K562 (cell line): Measurements from ENCODE around the gene WDR27. TPM values are rescaled to one million over a fixed set of nuclear protein-coding genes. Genes with fewer than 3 reads are reported as not detected.
A peak's percentile ranks its signal among the peaks of the same experiment; 100 is the strongest.

ENCODE experiments used
- C11orf30 ChIP-seq: fragments of 450-650 bp; IDR thresholded peaks from 2 replicates; pipeline ENCODE4 v1.6.1; 2016; ENCODE audit warnings: low read depth, mild to moderate bottlenecking
- ELF2 ChIP-seq: fragments of 250-450 bp; sonication (Bioruptor Pico); IDR thresholded peaks from 2 replicates; pipeline ENCODE4 v1.5.0; 2021; ENCODE audit warnings: mild to moderate bottlenecking
- FOS ChIP-seq: IDR thresholded peaks from 3 replicates; pipeline ENCODE4 v1.6.1; 2011; ENCODE audit not compliant: insufficient read length; ENCODE audit errors: extremely low read depth
- GATAD2B ChIP-seq: fragments of 450-650 bp; IDR thresholded peaks from 2 replicates; pipeline ENCODE4 v1.6.1; 2017; ENCODE audit warnings: mild to moderate bottlenecking, borderline replicate concordance
- HDAC3 ChIP-seq: fragments of 450-650 bp; IDR thresholded peaks from 2 replicates; pipeline ENCODE4 v1.6.1; 2018; ENCODE audit warnings: borderline replicate concordance, mild to moderate bottlenecking, moderate library complexity; ENCODE audit not compliant: partially characterized antibody
- NCOA4 ChIP-seq: fragments of 450-650 bp; IDR thresholded peaks from 2 replicates; pipeline ENCODE4 v1.6.1; 2018; ENCODE audit warnings: mild to moderate bottlenecking; ENCODE audit not compliant: partially characterized antibody
- NONO ChIP-seq, 2 experiments: fragments of 200-400 bp in 1 of 2; fragments of 450-650 bp in 1 of 2; formaldehyde crosslinking in 1 of 2; IDR thresholded peaks; 2 replicates each; pipeline ENCODE4 v1.6.1; 2017; ENCODE audit warnings: low read depth in 2 of 2, mild to moderate bottlenecking in 2 of 2, moderate library complexity in 2 of 2, low read length in 1 of 2
- PCBP2 ChIP-seq: fragments of 200-400 bp; formaldehyde crosslinking; IDR thresholded peaks from 2 replicates; pipeline ENCODE4 v1.6.1; 2018; ENCODE audit warnings: low read length, low read depth, mild to moderate bottlenecking, moderate library complexity; ENCODE audit not compliant: poor library complexity, severe bottlenecking
- RBM22 ChIP-seq: fragments of 200-400 bp; formaldehyde crosslinking; IDR thresholded peaks from 2 replicates; pipeline ENCODE4 v1.6.1; 2018; ENCODE audit warnings: low read length, low read depth; ENCODE audit not compliant: poor library complexity, severe bottlenecking
- RBM34 ChIP-seq: fragments of 200-400 bp; formaldehyde crosslinking; IDR thresholded peaks from 2 replicates; pipeline ENCODE4 v1.6.1; 2018; ENCODE audit warnings: low read length, borderline replicate concordance; ENCODE audit not compliant: insufficient read depth
- RFX7 ChIP-seq: fragments of 250-450 bp; sonication (Bioruptor Pico); IDR thresholded peaks from 2 replicates; pipeline ENCODE4 v1.5.1; 2021; ENCODE audit warnings: mild to moderate bottlenecking
- TAF1 ChIP-seq: IDR thresholded peaks from 2 replicates; pipeline ENCODE4 v1.6.1; 2011; ENCODE audit warnings: mild to moderate bottlenecking, low read length, moderate library complexity; ENCODE audit not compliant: insufficient read depth, control insufficient read depth, severe bottlenecking; ENCODE audit errors: extremely low read depth
- TGIF2 ChIP-seq: sonication (generic); formaldehyde crosslinking; IDR thresholded peaks from 2 replicates; pipeline ENCODE4 v1.8.1; 2022; ENCODE audit warnings: mild to moderate bottlenecking, missing genetic modification reagents, moderate library complexity
- TSC22D4 ChIP-seq: fragments of 450-650 bp; IDR thresholded peaks from 2 replicates; pipeline ENCODE4 v1.6.1; 2016; ENCODE audit warnings: missing genetic modification characterization, missing biosample characterization, control low read depth
- U2AF1 ChIP-seq: fragments of 200-400 bp; formaldehyde crosslinking; optimal IDR thresholded peaks from 2 replicates; pipeline ENCODE3; 2017; ENCODE audit warnings: mild to moderate bottlenecking, low read depth, low read length, moderate library complexity
- ZNF232 ChIP-seq: sonication (generic); formaldehyde crosslinking; IDR thresholded peaks from 2 replicates; pipeline ENCODE4 v1.8.0; 2022; ENCODE audit warnings: mild to moderate bottlenecking, missing genetic modification reagents
- ZNF408 ChIP-seq: fragments of 250-450 bp; sonication (Bioruptor Pico); IDR thresholded peaks from 2 replicates; pipeline ENCODE4 v1.4.0; 2020; ENCODE audit warnings: low read depth, mild to moderate bottlenecking, moderate library complexity
- polyA plus RNA-seq, 8 experiments: library from polyadenylated mRNA; depleted of rRNA in 4 of 8; stranded (reverse) in 5 of 8; unstranded in 3 of 8; fragments of >200 nt; fragmentation: Nextera tagmentation in 2 of 8; fragmentation: Illumina TruSeq in 1 of 8; extraction: Ambion mirVana in 2 of 8; extraction: Trizol in 1 of 8; gene quantifications; 2 replicates each; pipeline versions ENCODE4 v1.2.1 to v1.2.3, GENCODE V29; 2011 to 2014; ENCODE audit warnings: inconsistent platforms in 1 of 8, missing spikeins in 1 of 8
- total RNA-seq, 7 experiments: library from RNA; depleted of rRNA in 6 of 7; stranded (reverse); fragments of >200 nt in 6 of 7; fragmentation: Illumina TruSeq in 2 of 7; extraction: Trizol in 2 of 7; gene quantifications; 2 replicates each; pipeline versions ENCODE4 v1.2.1 to v1.2.3, GENCODE V29; 2011 to 2021; ENCODE audit warnings: low replicate concordance in 1 of 7
- TF ChIP-seq, protein P1 (sequence below): fragments of 250-450 bp; sonication (Bioruptor Pico); IDR thresholded peaks from 2 replicates; pipeline ENCODE4 v1.4.0; 2020; ENCODE audit warnings: mild to moderate bottlenecking, moderate library complexity
- TF ChIP-seq, protein P2 (sequence below): sonication (generic); formaldehyde crosslinking; IDR thresholded peaks from 2 replicates; pipeline ENCODE4 v1.8.0; 2023; ENCODE audit warnings: mild to moderate bottlenecking, missing genetic modification reagents
- TF ChIP-seq, protein P3 (sequence below): fragments of 250-450 bp; sonication (Bioruptor Pico); IDR thresholded peaks from 2 replicates; pipeline ENCODE4 v1.6.1; 2021; ENCODE audit warnings: mild to moderate bottlenecking
- TF ChIP-seq, protein P4 (sequence below), 3 experiments: IDR thresholded peaks in 2 of 3; conservative IDR thresholded peaks in 1 of 3; 2 replicates each; pipeline ENCODE4 v1.5.1; 2011 to 2012; ENCODE audit warnings: low read length in 3 of 3, mild to moderate bottlenecking in 3 of 3, control low read depth in 2 of 3, improper control_type of control experiment in 1 of 3, inconsistent platforms in 1 of 3, low read depth in 1 of 3, mixed read lengths in 1 of 3, moderate library complexity in 1 of 3; ENCODE audit not compliant: insufficient read depth in 2 of 3

The WDR27 gene
- total and polyA plus RNA-seq, 9 of the 15 experiments (the other 6 are each of a cell fraction or from before 2014, with no cell fraction given), result 4.3 to 77.2 (median 22.7) TPM

DNA sequence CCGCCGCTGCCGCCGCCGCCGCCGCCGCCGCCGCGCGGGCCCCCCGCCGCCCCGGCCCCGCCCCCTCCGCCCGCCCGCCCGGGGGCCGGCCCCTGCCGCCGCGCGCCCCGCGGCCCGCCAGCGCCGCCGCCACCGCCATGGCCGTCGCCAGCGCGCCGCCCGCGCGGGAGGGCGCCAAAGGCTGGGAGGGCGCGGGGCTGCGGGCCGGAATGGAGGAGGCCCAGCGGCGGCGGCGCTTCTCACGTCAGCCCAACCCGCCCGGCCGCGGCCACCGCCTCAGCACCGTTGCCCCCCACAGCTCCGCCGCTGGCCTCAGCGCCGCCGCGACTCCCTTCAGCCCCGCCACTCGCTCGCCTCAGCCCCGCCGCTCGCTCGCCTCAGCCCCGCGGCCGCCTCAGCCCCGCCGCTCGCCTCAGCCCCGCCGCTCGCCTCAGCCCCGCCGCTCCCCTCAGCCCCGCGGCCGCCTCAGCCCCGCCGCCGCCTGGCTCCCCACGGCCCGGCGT lies 22.2 kb upstream of the WDR27 start (continued):
- TF ChIP-seq RFX7 (CRISPR knock-in tag) (no peak), GATAD2B (0 out of 2 replicates have a peak, but pooled peaks have one; percentile 35), U2AF1 (peak; percentile 1), C11orf30 (no peak), ZNF408 (CRISPR knock-in tag) (no peak), ELF2 (CRISPR knock-in tag) (no peak), ZNF232 (CRISPR knock-in tag) (no peak), RBM22 (peak; percentile 2), TSC22D4 (tag) (no peak), NONO (IDR thresholded peaks at IDR 0.05; ENCODE audit: low read depth in 2 of 2, low read length in 1 of 2) (peak; percentile 15 to 90; a peak in 3 of 4 replicates), TAF1 (peak; percentile 7), FOS (no peak), TGIF2 (CRISPR knock-in tag) (no peak), HDAC3 (no peak), RBM34 (no peak), PCBP2 (no peak), NCOA4 (no peak)
- TF ChIP-seq, protein P1, sequence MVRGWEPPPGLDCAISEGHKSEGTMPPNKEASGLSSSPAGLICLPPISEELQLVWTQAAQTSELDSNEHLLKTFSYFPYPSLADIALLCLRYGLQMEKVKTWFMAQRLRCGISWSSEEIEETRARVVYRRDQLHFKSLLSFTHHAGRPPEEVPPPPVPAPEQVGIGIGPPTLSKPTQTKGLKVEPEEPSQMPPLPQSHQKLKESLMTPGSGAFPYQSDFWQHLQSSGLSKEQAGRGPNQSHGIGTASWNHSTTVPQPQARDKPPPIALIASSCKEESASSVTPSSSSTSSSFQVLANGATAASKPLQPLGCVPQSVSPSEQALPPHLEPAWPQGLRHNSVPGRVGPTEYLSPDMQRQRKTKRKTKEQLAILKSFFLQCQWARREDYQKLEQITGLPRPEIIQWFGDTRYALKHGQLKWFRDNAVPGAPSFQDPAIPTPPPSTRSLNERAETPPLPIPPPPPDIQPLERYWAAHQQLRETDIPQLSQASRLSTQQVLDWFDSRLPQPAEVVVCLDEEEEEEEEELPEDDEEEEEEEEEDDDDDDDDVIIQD (CRISPR knock-in tag), result no peak
- TF ChIP-seq, protein P2, sequence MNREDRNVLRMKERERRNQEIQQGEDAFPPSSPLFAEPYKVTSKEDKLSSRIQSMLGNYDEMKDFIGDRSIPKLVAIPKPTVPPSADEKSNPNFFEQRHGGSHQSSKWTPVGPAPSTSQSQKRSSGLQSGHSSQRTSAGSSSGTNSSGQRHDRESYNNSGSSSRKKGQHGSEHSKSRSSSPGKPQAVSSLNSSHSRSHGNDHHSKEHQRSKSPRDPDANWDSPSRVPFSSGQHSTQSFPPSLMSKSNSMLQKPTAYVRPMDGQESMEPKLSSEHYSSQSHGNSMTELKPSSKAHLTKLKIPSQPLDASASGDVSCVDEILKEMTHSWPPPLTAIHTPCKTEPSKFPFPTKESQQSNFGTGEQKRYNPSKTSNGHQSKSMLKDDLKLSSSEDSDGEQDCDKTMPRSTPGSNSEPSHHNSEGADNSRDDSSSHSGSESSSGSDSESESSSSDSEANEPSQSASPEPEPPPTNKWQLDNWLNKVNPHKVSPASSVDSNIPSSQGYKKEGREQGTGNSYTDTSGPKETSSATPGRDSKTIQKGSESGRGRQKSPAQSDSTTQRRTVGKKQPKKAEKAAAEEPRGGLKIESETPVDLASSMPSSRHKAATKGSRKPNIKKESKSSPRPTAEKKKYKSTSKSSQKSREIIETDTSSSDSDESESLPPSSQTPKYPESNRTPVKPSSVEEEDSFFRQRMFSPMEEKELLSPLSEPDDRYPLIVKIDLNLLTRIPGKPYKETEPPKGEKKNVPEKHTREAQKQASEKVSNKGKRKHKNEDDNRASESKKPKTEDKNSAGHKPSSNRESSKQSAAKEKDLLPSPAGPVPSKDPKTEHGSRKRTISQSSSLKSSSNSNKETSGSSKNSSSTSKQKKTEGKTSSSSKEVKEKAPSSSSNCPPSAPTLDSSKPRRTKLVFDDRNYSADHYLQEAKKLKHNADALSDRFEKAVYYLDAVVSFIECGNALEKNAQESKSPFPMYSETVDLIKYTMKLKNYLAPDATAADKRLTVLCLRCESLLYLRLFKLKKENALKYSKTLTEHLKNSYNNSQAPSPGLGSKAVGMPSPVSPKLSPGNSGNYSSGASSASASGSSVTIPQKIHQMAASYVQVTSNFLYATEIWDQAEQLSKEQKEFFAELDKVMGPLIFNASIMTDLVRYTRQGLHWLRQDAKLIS (CRISPR knock-in tag), result no peak
- TF ChIP-seq, protein P3, sequence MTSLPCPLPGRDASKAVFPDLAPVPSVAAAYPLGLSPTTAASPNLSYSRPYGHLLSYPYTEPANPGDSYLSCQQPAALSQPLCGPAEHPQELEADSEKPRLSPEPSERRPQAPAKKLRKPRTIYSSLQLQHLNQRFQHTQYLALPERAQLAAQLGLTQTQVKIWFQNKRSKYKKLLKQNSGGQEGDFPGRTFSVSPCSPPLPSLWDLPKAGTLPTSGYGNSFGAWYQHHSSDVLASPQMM (CRISPR knock-in tag), result no peak
- TF ChIP-seq, protein P4, sequence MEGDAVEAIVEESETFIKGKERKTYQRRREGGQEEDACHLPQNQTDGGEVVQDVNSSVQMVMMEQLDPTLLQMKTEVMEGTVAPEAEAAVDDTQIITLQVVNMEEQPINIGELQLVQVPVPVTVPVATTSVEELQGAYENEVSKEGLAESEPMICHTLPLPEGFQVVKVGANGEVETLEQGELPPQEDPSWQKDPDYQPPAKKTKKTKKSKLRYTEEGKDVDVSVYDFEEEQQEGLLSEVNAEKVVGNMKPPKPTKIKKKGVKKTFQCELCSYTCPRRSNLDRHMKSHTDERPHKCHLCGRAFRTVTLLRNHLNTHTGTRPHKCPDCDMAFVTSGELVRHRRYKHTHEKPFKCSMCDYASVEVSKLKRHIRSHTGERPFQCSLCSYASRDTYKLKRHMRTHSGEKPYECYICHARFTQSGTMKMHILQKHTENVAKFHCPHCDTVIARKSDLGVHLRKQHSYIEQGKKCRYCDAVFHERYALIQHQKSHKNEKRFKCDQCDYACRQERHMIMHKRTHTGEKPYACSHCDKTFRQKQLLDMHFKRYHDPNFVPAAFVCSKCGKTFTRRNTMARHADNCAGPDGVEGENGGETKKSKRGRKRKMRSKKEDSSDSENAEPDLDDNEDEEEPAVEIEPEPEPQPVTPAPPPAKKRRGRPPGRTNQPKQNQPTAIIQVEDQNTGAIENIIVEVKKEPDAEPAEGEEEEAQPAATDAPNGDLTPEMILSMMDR (IDR thresholded peaks at IDR 0.05 in 2 of 3, conservative IDR thresholded peaks at IDR 0.05 in 1 of 3; ENCODE audit: insufficient read depth in 2 of 3, low read depth in 1 of 3, low read length in 3 of 3), result 0 out of 6 replicates have a peak, but pooled peaks of 1 of the 3 experiments have one; percentile 3
